Dedifferentiated amniotic fluid mesenchymal stem cell (primary cell): ENCODE results near the gene SLC17A3.

Experiments
- DNase-seq: peaks from one replicate; pipeline ENCODE4 v3.0.0-alpha.2; 2016; ENCODE audit errors: extremely low spot score

SLC17A3 gene

DNA sequence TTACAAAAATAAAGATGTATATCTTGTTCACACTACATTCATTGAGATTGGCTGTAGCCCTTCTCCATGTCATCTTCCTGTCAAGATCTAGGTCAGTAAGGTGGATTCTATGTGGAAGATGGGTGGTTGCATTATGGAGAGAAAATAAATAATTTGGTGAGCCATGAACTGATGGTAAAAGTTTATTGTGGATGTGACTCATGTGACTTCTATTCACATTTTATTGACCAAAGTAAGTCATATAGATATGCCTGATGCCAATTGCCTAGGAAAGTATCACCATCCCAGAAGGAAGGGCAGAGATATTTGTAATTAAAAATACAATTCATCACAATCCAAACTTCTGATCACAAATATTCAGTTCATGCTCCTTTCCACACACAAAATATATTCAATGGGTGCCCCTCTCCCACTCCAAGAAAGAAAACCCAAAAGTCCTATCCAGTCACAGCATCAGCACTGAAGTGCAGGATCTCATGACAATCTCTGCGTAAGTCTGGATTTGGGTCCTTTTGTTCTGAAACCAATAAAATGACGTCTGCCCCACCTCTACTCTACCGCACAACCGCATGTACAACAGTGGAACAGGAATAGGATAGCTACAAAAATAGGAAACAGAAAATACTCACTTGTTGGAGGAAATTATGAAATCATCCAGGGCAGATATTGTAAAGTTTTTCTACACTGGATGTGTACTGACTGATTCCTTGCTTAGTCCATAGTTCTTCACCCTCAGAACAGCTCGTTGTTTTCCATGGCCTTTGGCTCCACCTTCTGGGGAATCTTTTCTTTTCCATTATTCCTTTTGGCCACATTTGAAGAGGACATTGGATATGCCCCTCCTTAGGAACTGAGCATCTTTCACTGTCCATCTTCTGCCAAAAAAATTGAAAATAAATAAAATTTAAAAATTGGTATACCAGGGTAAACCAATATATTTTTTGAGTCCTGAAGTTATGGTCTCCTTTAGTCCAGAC is 16.1 kb upstream of the SLC17A3 start:
- peak; percentile 51 for DNase-seq

- DNase-seq: no peak
Measured at GRCh38 chr6:25888626-25889025, 14.6 kb upstream of the SLC17A3 start.

- no peak for DNase-seq
Measured at GRCh38 chr6:25886066-25886465, 12.0 kb upstream of the SLC17A3 start.

DNA sequence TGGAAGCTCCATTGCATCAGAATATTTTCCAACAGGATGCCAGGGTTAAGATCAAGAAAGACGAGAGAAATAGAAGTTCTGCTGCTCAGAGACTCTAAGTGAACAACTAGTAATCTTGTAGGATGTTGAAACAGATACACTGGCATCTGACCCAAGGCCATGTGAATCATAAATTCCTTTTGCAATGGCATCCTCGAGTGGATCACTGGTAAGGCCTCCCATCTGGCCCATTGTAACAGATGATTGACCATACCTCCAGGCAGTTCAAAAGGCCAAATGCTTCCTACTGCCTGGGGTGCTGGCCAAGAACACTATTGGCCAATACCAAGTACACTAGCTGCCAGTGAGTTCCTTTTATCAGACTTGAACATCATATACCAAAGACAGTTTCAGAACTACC is 9.9 kb upstream of the SLC17A3 start:
- peak; percentile 28 for DNase-seq

DNA sequence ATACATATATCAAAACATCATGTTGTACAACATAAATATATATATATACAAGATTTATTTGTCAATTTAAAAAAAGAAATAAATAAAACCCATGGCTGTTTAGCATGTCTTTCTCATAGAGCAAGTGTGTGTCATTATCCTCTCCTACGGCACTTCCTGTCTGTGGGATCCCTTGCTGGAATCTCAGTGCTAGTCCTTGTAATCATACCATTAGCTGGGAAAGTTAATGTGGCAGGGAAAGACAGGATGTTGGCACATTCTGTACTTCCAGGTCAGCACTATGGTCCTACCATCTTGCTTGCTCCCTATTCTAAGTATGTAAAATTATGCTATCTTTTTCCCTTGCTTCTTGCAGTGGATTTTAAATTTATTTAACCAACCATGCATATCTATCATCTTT is 9.5 kb upstream of the SLC17A3 start:
- no peak for DNase-seq

GRCh38 chr6:25882051-25882496 is 8.0 kb upstream of the SLC17A3 start:
- no peak for DNase-seq

- DNase-seq: no peak
Measured at GRCh38 chr6:25880601-25881000, 6.6 kb upstream of the SLC17A3 start.

- DNase-seq: no peak
Measured at GRCh38 chr6:25878721-25879322, 4.8 kb upstream of the SLC17A3 start.

DNA sequence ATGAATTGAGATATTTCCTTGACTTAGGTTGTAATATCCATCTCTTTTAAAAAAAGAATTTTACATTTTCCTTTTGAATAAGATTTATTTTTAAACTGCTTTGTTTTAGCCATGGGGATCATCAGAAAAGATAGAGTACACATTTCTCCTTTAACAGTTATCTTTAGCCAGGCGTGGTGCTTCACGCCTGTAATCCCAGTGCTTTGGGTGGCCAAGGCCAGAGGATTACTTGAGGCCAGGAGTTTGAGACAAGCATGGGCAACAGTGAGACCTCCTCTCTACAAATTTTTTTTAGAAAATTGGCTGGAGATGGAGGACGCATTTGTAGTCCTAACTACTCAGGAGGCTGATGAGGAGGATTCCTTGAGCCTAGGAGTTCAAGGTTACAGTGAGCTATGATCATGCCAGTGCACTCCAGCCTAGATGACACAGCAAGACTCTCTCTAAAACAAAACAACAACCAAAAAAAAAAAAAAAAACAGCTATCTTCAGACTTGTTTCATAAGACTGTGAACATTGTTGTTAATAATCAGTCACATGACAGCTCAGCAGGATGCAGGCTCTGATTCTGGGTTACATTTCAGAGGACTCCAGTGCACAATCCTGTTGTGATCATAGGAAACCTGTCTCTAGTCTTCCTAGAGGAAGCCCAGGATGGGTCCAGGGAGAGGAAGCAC is 2.0 kb upstream of the SLC17A3 start:
- no peak for DNase-seq

DNA sequence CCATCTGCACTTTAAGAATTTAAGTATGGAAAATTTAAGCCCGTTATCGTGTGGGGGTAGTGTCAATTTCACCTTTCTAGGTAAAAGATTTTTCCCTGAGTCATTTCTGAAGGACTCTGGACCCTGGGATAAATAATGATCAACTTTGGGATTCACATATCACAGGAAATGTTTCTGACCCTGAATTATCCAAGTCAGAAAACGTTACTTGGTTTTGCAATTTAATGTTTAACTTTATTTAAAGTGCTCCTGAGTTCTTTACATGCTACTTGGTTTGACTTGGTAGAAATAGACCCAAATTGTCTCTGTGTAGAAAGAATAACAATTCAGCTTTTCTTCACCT is 1.5 kb upstream of the SLC17A3 start:
- no peak for DNase-seq

- no peak for DNase-seq
Measured at GRCh38 chr6:25874822-25875562, 949 bp upstream of the SLC17A3 start.

DNA sequence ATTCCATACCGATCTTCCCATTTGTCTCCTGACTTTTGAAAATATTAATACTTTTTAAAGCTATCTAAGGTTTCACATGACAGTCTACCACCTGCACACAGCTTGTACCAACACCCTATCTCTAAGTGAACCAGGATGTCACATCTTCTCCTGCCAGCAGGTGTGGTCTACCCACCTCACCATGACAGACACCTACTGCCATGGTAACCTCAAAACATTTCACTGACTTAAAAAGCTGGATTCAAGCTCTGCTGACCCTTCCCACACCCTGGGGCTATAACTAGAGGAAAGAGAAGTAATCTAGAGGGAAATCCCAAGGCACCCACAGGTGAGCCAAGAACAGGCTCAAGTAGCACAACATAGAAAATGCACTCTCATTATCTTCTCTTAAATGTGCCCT is 1.2 kb downstream of the SLC17A3 start:
- DNase-seq: no peak

DNA sequence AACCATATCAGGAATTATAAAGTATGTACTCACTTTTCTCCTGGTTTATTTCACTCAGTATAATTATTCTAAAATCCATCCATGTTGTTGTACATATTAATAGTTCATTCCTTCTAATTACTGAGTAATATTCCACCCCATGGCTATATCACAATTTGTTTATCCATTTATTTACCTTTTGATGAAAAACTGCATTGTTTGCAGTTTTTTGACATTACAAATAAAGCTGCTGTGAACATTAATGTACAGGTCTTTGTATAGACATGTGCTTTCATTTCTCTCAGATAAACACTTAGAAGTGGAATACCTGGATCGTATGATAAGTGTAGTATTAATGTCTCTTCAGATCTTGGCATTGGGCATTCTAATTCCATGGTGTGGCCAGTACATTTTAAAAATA is 4.2 kb downstream of the SLC17A3 start:
- no peak for DNase-seq

GRCh38 chr6:25868436-25869183 is 5.4 kb downstream of the SLC17A3 start:
- DNase-seq: no peak

GRCh38 chr6:25866011-25866410 is 8.0 kb downstream of the SLC17A3 start:
- no peak for DNase-seq

GRCh38 chr6:25863360-25863759 is 10.7 kb downstream of the SLC17A3 start:
- no peak for DNase-seq

GRCh38 chr6:25862199-25862598 is 11.8 kb downstream of the SLC17A3 start:
- no peak for DNase-seq

DNA sequence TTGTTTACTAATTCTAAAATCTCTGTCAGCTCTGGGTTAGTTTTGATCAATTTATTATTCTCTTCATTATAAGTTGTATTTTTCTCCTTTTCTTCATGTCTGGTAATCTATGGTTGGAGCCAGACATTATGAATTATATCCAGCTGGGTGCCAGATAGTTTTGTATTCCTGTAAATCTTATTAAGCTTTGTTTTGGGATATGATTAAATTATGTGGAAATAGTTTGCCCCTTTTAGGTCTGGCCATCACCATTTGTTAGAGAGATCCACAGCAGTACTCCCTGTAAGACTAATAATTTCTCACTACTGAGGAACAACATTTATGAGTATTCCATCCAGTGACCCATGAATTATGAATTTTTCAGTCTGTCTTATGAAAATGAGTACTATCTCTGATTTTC is 21.3 kb downstream of the SLC17A3 start:
- DNase-seq: no peak

- no peak for DNase-seq
Measured at GRCh38 chr6:25851961-25852360, 22.1 kb downstream of the SLC17A3 start.

GRCh38 chr6:25844518-25844917 is 29.5 kb downstream of the SLC17A3 start:
- no peak for DNase-seq

DNA sequence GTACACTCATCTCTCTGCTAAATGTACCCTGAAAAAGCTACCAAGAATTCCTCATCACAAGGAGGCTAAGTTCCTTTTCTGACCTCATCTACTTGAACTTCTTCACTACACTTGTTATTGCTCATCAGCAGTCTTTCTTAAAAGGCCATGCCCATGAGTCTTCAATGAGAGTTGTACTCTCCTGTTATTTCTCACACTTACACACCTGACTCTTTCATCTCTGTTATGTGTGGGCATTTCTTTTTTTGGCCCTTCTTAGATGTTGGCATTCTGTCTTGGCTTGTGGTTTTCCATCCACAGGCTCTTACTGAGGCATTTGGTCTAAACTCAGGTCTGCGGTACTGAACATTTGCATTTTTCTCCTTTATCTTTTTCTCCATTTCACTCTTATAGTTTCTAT is 31.5 kb downstream of the SLC17A3 start:
- DNase-seq: no peak
